DND-41 (cell line): ENCODE measurements around the gene COX6A1.
"Not testable (repeated sequence)": the region's sequence is repeated elsewhere in the genome, so short reads cannot be mapped to it uniquely, and the experiment has no call there.

ENCODE experiments used
- ATAC-seq: fragments of 200-7000 bp; cut with Tn5 transposase; 3 replicates; pipeline ENCODE4 v1.9.1; 2021; ENCODE audit warnings: low read depth; ENCODE audit not compliant: insufficient read depth
- DNase-seq: peaks from one replicate; pipeline ENCODE4 v3.0.0-alpha.2; 2020
- H2AFZ ChIP-seq: 2 replicates; pipeline ENCODE4 v1.6.0; 2012; ENCODE audit warnings: low read depth, low read length
- H3K27ac ChIP-seq: 2 replicates; pipeline ENCODE4 v1.5.1; 2012; ENCODE audit warnings: low read length, inconsistent platforms
- H3K27me3 ChIP-seq: fragments of 200-600 bp; sonication (generic); 2 replicates; pipeline ENCODE4 v1.6.0; 2012; ENCODE audit warnings: low read length, mild to moderate bottlenecking, inconsistent platforms; ENCODE audit not compliant: insufficient read depth, poor library complexity
- H3K36me3 ChIP-seq: 2 replicates; pipeline ENCODE4 v1.5.1; 2012; ENCODE audit warnings: low read length, inconsistent platforms; ENCODE audit not compliant: insufficient read depth
- H3K4me1 ChIP-seq: 2 replicates; pipeline ENCODE4 v1.5.1; 2012; ENCODE audit warnings: mild to moderate bottlenecking, low read length; ENCODE audit not compliant: insufficient read depth
- H3K4me2 ChIP-seq: 2 replicates; pipeline ENCODE4 v1.6.0; 2012; ENCODE audit warnings: mild to moderate bottlenecking, moderate library complexity, low read length, inconsistent platforms; ENCODE audit not compliant: insufficient read depth
- H3K4me3 ChIP-seq, 2 experiments: fragments of 200-600 bp in 1 of 2; shearing (Covaris generic) in 1 of 2; 2 replicates each; pipeline ENCODE4 v1.5.1; 2012 to 2016; ENCODE audit warnings: inconsistent platforms in 2 of 2, low read length in 2 of 2, mild to moderate bottlenecking in 2 of 2, low read depth in 1 of 2, moderate library complexity in 1 of 2
- H3K79me2 ChIP-seq: 2 replicates; pipeline ENCODE4 v1.6.0; 2012; ENCODE audit warnings: low read length, inconsistent platforms; ENCODE audit not compliant: insufficient read depth
- H3K9ac ChIP-seq: 2 replicates; pipeline ENCODE4 v1.6.0; 2012; ENCODE audit warnings: low read depth, mild to moderate bottlenecking, inconsistent platforms, low read length, moderate library complexity
- H3K9me3 ChIP-seq: 2 replicates; pipeline ENCODE4 v1.5.1; 2012; ENCODE audit warnings: low read length, moderate library complexity, mild to moderate bottlenecking, inconsistent platforms; ENCODE audit not compliant: insufficient read depth, severe bottlenecking
- H4K20me1 ChIP-seq: 2 replicates; pipeline ENCODE4 v1.6.0; 2012; ENCODE audit warnings: low read length; ENCODE audit not compliant: insufficient read depth
- CTCF ChIP-seq: IDR thresholded peaks from 2 replicates; pipeline ENCODE4 v1.5.1; 2012; ENCODE audit warnings: borderline replicate concordance, low read length, moderate library complexity, mild to moderate bottlenecking; ENCODE audit not compliant: poor library complexity, severe bottlenecking; ENCODE audit errors: extremely low read depth
- EZH2 ChIP-seq: IDR thresholded peaks from 3 replicates; pipeline ENCODE4 v1.6.1; 2012; ENCODE audit warnings: borderline replicate concordance, low read depth, mild to moderate bottlenecking, moderate library complexity, low read length, inconsistent platforms; ENCODE audit not compliant: severe bottlenecking

Gene COX6A1

GRCh38 chr12:120483621-120484020 is 45.7 kb downstream of the COX6A1 start:
- Histone ChIP-seq H3K36me3 (no peaks in the 10 kb centered on the region; the same call in 1 of the 2 replicates), H3K4me2 (no peak overlapping the region), H3K9me3 (no peaks in the 10 kb centered on the region), H3K27me3 (no peaks in the 10 kb centered on the region), H3K4me3 (no peak overlapping the region), H3K27ac (no peak overlapping the region), H3K79me2 (no peaks in the 10 kb centered on the region), H4K20me1 (no peaks in the 10 kb centered on the region), H3K9ac (no peak overlapping the region), H2AFZ (no peak overlapping the region), H3K4me1 (no peaks in the 10 kb centered on the region)
- ATAC-seq (no peak), DNase-seq (no peak)
- TF ChIP-seq EZH2 (no peak), CTCF (no peak)

GRCh38 chr12:120485961-120486881 is 48.3 kb downstream of the COX6A1 start:
- H4K20me1 ChIP-seq, result no peaks in the 10 kb centered on the region
- H3K9ac ChIP-seq, result no peak overlapping the region
- H3K36me3 ChIP-seq, result peaks cover 4% of the 10 kb centered on the region; the same call in 1 of the 2 replicates
- H3K27me3 ChIP-seq, result no peaks in the 10 kb centered on the region
- DNase-seq (no peak), ATAC-seq (no peak)
- TF ChIP-seq CTCF, result no peak
- no peak overlapping the region for H3K27ac ChIP-seq
- H3K4me3 ChIP-seq, result no peak overlapping the region
- no peaks in the 10 kb centered on the region for H3K4me1 ChIP-seq
- H2AFZ ChIP-seq, result no peak overlapping the region
- H3K4me2 ChIP-seq, result no peak overlapping the region
- no peaks in the 10 kb centered on the region for H3K9me3 ChIP-seq
- H3K79me2 ChIP-seq, result no peaks in the 10 kb centered on the region

- H2AFZ ChIP-seq, H3K9me3 ChIP-seq, H3K9ac ChIP-seq, H3K27me3 ChIP-seq, H4K20me1 ChIP-seq, H3K4me2 ChIP-seq, H3K4me3 ChIP-seq, H3K4me1 ChIP-seq, H3K27ac ChIP-seq, ATAC-seq, H3K36me3 ChIP-seq, H3K79me2 ChIP-seq, DNase-seq: not testable (repeated sequence)
Observed at GRCh38 chr12:120487552-120487951, 49.6 kb downstream of the COX6A1 start.

- Histone ChIP-seq H3K9ac (no peak overlapping the region), H3K4me2 (no peak overlapping the region), H4K20me1 (no peaks in the 10 kb centered on the region), H3K79me2 (no peaks in the 10 kb centered on the region), H3K9me3 (no peaks in the 10 kb centered on the region), H3K4me1 (no peaks in the 10 kb centered on the region), H2AFZ (no peak overlapping the region), H3K36me3 (peaks cover 5% of the 10 kb centered on the region; the same call in 1 of the 2 replicates), H3K27me3 (no peaks in the 10 kb centered on the region), H3K27ac (no peak overlapping the region), H3K4me3 (no peak overlapping the region)
- no peak for TF ChIP-seq EZH2
- TF ChIP-seq CTCF, result no peak
- DNase-seq, result no peak
- no peak for ATAC-seq
Observed at GRCh38 chr12:120488057-120488640, 50.2 kb downstream of the COX6A1 start.
